GM21576 (cell line): ENCODE data around the gene STRA6.

Experiments
- ATAC-seq: cut with Tn5 transposase; IDR thresholded peaks from one replicate; pipeline ENCODE4 v1.9.1; 2021; ENCODE audit warnings: mild to moderate bottlenecking, moderate library complexity; ENCODE audit not compliant: unreplicated experiment

STRA6 gene

DNA sequence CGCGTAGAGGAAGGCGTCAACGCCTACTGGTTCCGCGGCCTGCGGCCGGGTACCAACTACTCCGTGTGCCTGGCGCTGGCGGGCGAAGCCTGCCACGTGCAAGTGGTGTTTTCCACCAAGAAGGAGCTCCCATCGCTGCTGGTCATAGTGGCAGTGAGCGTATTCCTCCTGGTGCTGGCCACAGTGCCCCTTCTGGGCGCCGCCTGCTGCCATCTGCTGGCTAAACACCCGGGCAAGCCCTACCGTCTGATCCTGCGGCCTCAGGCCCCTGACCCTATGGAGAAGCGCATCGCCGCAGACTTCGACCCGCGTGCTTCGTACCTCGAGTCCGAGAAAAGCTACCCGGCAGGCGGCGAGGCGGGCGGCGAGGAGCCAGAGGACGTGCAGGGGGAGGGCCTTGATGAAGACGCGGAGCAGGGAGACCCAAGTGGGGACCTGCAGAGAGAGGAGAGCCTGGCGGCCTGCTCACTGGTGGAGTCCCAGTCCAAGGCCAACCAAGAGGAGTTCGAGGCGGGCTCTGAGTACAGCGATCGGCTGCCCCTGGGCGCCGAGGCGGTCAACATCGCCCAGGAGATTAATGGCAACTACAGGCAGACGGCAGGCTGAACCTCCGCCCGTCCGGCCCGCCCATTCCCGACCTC is 68.1 kb downstream of the STRA6 start:
- no peak for ATAC-seq

DNA sequence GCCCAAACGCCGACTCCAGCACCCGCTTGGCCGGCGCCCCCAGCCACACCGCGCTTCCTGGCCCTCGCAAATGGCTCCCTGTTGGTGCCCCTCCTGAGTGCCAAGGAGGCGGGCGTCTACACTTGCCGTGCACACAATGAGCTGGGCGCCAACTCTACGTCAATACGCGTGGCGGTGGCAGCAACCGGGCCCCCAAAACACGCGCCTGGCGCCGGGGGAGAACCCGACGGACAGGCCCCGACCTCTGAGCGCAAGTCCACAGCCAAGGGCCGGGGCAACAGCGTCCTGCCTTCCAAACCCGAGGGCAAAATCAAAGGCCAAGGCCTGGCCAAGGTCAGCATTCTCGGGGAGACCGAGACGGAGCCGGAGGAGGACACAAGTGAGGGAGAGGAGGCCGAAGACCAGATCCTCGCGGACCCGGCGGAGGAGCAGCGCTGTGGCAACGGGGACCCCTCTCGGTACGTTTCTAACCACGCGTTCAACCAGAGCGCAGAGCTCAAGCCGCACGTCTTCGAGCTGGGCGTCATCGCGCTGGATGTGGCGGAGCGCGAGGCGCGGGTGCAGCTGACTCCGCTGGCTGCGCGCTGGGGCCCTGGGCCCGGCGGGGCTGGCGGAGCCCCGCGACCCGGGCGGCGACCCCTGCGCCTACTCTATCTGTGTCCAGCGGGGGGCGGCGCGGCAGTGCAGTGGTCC is 68.7 kb downstream of the STRA6 start:
- no peak for ATAC-seq

- ATAC-seq: no peak
Observed at GRCh38 chr15:74132681-74133651, 69.6 kb downstream of the STRA6 start.

DNA sequence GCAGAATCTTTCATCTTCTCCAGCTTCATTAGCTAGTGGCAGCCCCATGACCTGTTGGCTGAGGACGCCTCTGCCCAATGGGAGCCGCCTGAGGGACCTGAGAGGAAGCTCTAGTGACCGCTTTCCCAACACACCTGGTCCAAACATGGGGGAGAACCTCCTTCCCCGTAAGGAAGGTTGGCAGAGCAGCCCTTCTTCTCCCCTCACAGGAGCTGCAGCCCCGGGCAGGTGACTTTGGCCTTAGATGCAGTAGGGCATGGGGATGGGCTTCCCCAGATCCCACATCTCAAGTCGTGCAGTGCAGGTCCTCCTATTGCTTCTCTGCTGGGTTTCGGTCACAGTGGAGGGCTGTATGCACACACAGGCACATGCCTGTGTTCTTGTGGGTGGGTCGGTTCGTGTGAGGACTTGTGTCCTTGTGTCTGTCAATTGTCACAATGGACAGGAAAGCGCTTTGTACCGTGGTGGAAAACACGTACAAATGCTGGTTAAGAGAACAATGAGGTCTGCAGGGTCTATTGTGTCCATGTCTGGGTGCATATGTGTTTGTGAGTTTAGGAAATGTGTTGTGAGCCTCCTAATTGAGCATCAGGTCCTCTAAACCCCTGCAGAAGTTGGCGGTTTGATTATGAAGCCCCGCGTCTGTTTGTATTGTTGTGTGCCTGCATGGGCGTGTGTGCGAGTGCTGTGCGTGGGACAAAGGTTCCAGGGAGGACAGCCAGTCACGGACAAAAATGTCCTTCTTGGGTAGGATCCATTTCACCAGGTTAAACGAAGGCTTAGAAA is 70.8 kb downstream of the STRA6 start:
- ATAC-seq: no peak

DNA sequence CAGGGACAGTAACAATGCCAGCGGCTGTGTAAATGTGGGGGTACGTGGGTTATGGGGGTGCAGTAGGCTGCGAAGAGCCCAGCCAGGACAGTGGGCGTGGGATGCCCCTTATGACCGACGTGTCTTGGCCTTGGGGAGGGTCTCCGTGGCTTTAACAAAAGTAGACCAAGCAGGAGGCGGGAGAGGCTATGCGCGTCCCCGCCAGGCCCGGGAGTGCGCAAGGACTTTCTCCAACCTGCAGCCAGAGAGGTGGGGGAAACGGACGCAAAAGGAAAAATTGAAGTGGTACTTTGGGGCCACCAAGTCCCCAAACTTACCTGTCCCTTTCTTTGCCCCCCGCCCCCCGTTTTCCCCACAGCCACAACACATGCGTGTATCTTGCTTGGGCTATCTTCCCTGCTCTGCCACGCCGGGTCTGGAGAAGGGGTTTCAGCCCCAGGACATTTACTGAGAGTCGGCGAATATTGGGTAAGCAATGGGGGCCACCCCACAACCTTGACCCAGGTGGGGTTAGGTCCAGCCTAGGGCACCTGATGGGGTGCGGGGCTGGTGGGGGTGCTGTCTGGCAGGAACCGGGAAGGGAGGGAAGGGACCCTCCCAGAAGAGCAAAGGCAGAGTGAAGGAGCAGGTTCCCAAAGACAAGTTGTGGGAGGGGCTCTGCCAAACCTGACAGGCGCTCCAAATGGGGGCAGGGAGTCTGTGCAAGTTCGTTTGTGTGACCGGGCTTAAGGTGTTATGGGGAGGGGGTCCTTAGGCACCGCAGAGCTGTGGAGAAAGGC is 71.5 kb downstream of the STRA6 start:
- no peak for ATAC-seq

- no peak for ATAC-seq
Observed at GRCh38 chr15:74130155-74130848, 72.3 kb downstream of the STRA6 start, which contains the start of gene ISLR2. TSS of gene ISLR2 (plus strand) at chr15:74130586. CDS start at chr15:74132755, 2,169 bp downstream.

DNA sequence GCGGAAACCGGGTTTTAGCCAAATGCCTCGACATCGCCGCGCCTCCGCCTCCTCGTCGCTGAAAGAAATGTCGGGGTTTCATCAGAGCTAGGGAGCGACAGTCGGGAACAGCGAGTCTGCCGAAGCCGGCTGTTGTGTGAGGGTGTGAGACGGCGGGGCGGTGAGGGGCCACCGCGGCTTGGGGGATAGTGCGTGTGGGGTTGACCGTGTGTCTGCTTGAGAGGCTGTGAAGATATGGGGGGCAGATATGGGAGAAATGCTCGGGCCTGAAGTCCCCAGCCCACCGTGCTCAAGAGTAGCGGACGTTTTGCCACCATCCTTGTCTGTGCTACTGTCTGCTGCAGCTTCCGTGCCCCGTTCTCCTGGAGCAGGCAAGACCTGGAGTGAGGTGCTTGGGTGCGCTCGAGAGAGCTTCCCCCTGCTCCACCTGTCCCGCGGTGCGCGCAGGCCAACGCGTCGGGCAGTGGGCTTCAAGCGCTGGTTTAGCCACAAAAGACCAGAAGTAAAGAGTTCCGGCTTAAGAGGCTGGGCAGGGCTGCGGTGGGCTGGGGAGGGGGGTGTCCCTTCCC is 72.9 kb downstream of the STRA6 start:
- ATAC-seq: no peak
